AG04450 (cell line): ENCODE data around the gene MBD3L2B. TPM values are rescaled to one million over a fixed set of nuclear protein-coding genes. Genes with fewer than 3 reads are reported as not detected.
"Not testable (repeated sequence)": the region's sequence is repeated elsewhere in the genome, so short reads cannot be mapped to it uniquely, and the experiment has no call there.

Experiments used
- CTCF ChIA-PET: fragments of 300-600, 350-600 bp; formaldehyde crosslinking; extraction: SDS; loops from one replicate; lab custom pipeline; 2022; ENCODE audit warnings: antibody characterized with exemption, inconsistent platforms; lab: Charles Lee
- POLR2A ChIA-PET: fragments of 350-600 bp; formaldehyde crosslinking; extraction: SDS; loops from one replicate; lab custom pipeline; 2021; ENCODE audit warnings: antibody characterized with exemption, inconsistent platforms; lab: Yijun Ruan, JAX
- DNase-seq: peaks from one replicate; pipeline ENCODE4 v3.0.0-alpha.2; 2011; ENCODE audit warnings: low read depth, low spot score
- H3K27ac ChIP-seq: one replicate; pipeline ENCODE4 v1.5.1; 2012; ENCODE audit warnings: low read depth, low read length, control low read depth
- H3K27me3 ChIP-seq: one replicate; pipeline ENCODE4 v1.6.0; 2012; ENCODE audit warnings: low read length; ENCODE audit not compliant: control insufficient read depth, insufficient read depth
- H3K4me3 ChIP-seq: 2 replicates; pipeline ENCODE4 v1.5.1; 2011; ENCODE audit warnings: mild to moderate bottlenecking, low read depth, low read length, control low read depth
- H3K9me3 ChIP-seq: 2 replicates; pipeline ENCODE4 v1.5.1; 2012; ENCODE audit warnings: low read length; ENCODE audit not compliant: control insufficient read depth, insufficient read depth
- CTCF ChIP-seq: IDR thresholded peaks from 2 replicates; pipeline ENCODE4 v1.5.1; 2011; ENCODE audit warnings: low read depth, low read length, control low read depth, inconsistent platforms
- polyA plus RNA-seq: library from polyadenylated mRNA; depleted of rRNA; stranded (reverse); fragments of >200 nt; gene quantifications from 2 replicates; pipeline ENCODE4 v1.2.3, GENCODE V29; 2011

Gene MBD3L2B
- polyA plus RNA-seq, 1 experiment: not detected

GRCh38 chr19:7051421-7051820 lies 30.2 kb upstream of the MBD3L2B start:
- DNase-seq, H3K4me3 ChIP-seq, POLR2A ChIA-PET, H3K9me3 ChIP-seq, CTCF ChIA-PET, H3K27ac ChIP-seq, H3K27me3 ChIP-seq: not testable (repeated sequence)

- CTCF ChIA-PET, H3K27me3 ChIP-seq, H3K9me3 ChIP-seq, POLR2A ChIA-PET, H3K4me3 ChIP-seq, DNase-seq, H3K27ac ChIP-seq: not testable (repeated sequence)
Observed at GRCh38 chr19:7049021-7049420, 27.8 kb upstream of the MBD3L2B start, which contains the start of gene MBD3L2. TSS of gene MBD3L2 (plus strand) at chr19:7049321. CDS start at chr19:7049374, 53 bp downstream.

GRCh38 chr19:7041563-7041962 lies 20.3 kb upstream of the MBD3L2B start:
- CTCF ChIA-PET, DNase-seq, H3K4me3 ChIP-seq, H3K27ac ChIP-seq, POLR2A ChIA-PET, H3K27me3 ChIP-seq, H3K9me3 ChIP-seq: not testable (repeated sequence)

- H3K27me3 ChIP-seq, H3K4me3 ChIP-seq, CTCF ChIA-PET, DNase-seq, H3K9me3 ChIP-seq, H3K27ac ChIP-seq, POLR2A ChIA-PET: not testable (repeated sequence)
Observed at GRCh38 chr19:7040079-7040478, 18.8 kb upstream of the MBD3L2B start, which contains the start of gene MBD3L4. TSS of gene MBD3L4 (minus strand) at chr19:7040179. CDS start at chr19:7040144, 35 bp downstream.

- CTCF ChIA-PET, DNase-seq, H3K4me3 ChIP-seq, H3K27me3 ChIP-seq, H3K9me3 ChIP-seq, POLR2A ChIA-PET, H3K27ac ChIP-seq: not testable (repeated sequence)
Observed at GRCh38 chr19:7030278-7030677, 9.0 kb upstream of the MBD3L2B start, which contains the start of gene MBD3L5. TSS of gene MBD3L5 (plus strand) at chr19:7030578. CDS start at chr19:7030612, 34 bp downstream.

- DNase-seq, POLR2A ChIA-PET, H3K4me3 ChIP-seq, H3K27ac ChIP-seq, H3K9me3 ChIP-seq, CTCF ChIA-PET, H3K27me3 ChIP-seq: not testable (repeated sequence)
Observed at GRCh38 chr19:7028790-7029189, 7.6 kb upstream of the MBD3L2B start.

- ChIA-PET CTCF (no interaction called here), POLR2A (no interaction called here)
- Histone ChIP-seq H3K4me3 (no peak overlapping the region), H3K9me3 (peaks cover 19% of the 10 kb centered on the region), H3K27me3 (no peaks in the 10 kb centered on the region), H3K27ac (no peak overlapping the region)
- DNase-seq: no peak
- no peak for TF ChIP-seq CTCF
Observed at GRCh38 chr19:7018828-7019227, 2.4 kb downstream of the MBD3L2B start.

GRCh38 chr19:7013678-7014077 lies 7.6 kb downstream of the MBD3L2B start:
- no peak overlapping the region for H3K27ac ChIP-seq
- ChIA-PET CTCF (no interaction called here), POLR2A (no interaction called here)
- no peaks in the 10 kb centered on the region for H3K27me3 ChIP-seq
- H3K4me3 ChIP-seq: no peak overlapping the region
- no peak for DNase-seq
- TF ChIP-seq CTCF: no peak
- H3K9me3 ChIP-seq: peaks cover 25% of the 10 kb centered on the region
